ENCODE results near the gene EPB41L4A. TPM values are rescaled to one million over a fixed set of nuclear protein-coding genes. Genes with fewer than 3 reads are reported as not detected.

Gene EPB41L4A
- total and polyA plus RNA-seq, 8 donors, result 4.4 to 77.6 (median 12.1) TPM

DNA sequence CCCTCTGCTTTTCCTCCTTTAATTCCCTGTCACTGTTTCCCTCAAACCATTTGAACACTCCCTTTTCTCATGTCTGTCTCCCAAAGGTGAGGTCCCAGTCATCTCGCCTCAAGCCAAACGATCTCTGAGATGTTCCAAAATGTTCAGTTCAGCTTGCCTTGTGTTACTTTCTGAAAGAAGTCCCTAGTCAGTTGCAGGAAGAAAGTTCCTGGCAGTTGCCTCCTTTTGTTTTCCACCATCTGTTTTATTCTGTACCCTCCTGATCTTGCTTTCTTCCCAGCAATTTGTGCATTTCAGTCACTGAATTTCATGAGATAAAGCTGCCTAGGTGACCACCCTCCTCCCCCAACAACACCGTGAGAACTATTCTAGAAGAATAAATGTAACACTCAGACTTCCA, 277.5 kb downstream of the EPB41L4A start:
- H3K9me3 ChIP-seq, result no peaks in the 10 kb centered on the region
- H3K27me3 ChIP-seq, result no peaks in the 10 kb centered on the region
- H3K27ac ChIP-seq, result no peak overlapping the region
- no peaks in the 10 kb centered on the region for H3K36me3 ChIP-seq
- H3K4me1 ChIP-seq, result peaks cover 0 to 4% (median 1%) of the 10 kb centered on the region in 4 donors
- WGBS, 5 donors, result 87 to 97% (median 95%) methylated on average over 3 of the region's 3 CpGs
- TF ChIP-seq POLR2A (IDR thresholded peaks at IDR 0.05) (no peak), POLR2AphosphoS5 (IDR thresholded peaks at IDR 0.05) (no peak), CTCF (IDR thresholded peaks at IDR 0.05) (no peak), EP300 (IDR thresholded peaks at IDR 0.05) (no peak)
- intact Hi-C loops (cut with DNase I; ENCODE audit: low total_unique reads), result loop anchor here (10.0 kb wide), 1 partner anchor 977 kb away; no protein-coding TSS in a partner anchor
- no peak for DNase-seq
- no peak overlapping the region for H3K4me3 ChIP-seq

DNA sequence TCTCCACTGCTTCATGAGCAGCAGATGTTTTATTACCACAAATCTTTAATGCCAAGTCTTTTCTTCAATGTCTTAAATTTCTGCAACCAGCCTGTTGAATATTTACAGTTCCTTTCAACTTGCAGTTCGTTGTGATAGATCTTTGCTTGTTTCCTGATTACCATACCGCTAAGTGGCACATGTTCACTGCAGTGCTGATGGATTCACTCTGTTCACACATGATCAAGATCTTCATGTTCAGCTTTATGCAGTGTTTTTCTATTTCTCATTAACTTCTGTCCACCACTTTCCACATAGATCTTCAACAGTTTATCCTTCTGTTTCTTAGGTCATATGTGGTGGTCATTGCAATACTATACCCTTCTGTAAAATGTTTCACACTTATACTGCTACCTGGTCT, 280.6 kb downstream of the EPB41L4A start:
- intact Hi-C loops (cut with DNase I; ENCODE audit: low total_unique reads), result no loop called here
- H3K27ac ChIP-seq, result no peak overlapping the region
- no peaks in the 10 kb centered on the region for H3K4me1 ChIP-seq
- no peak overlapping the region for H3K4me3 ChIP-seq
- DNase-seq, result no peak
- 60 to 75% (median 63%) methylated on average over 2 of the region's 2 CpGs for WGBS, 5 donors
- TF ChIP-seq POLR2A (IDR thresholded peaks at IDR 0.05) (no peak), EP300 (IDR thresholded peaks at IDR 0.05) (no peak), CTCF (IDR thresholded peaks at IDR 0.05) (no peak), POLR2AphosphoS5 (IDR thresholded peaks at IDR 0.05) (no peak)
- no peaks in the 10 kb centered on the region for H3K27me3 ChIP-seq
- H3K36me3 ChIP-seq, result no peaks in the 10 kb centered on the region
- H3K9me3 ChIP-seq, result no peaks in the 10 kb centered on the region

GRCh38 chr5:112136773-112137172, 282.3 kb downstream of the EPB41L4A start:
- 44 to 70% (median 63%) methylated on average over 6 of the region's 6 CpGs for WGBS, 5 donors
- no peak overlapping the region for H3K4me3 ChIP-seq
- intact Hi-C loops (cut with DNase I; ENCODE audit: low total_unique reads), result no loop called here

GRCh38 chr5:112127861-112128260, 291.2 kb downstream of the EPB41L4A start:
- H3K4me3 ChIP-seq, result no peak overlapping the region
- no peaks in the 10 kb centered on the region for H3K36me3 ChIP-seq
- no peak overlapping the region for H3K27ac ChIP-seq
- H3K9me3 ChIP-seq, result no peaks in the 10 kb centered on the region
- no peak for DNase-seq
- intact Hi-C loops (cut with DNase I; ENCODE audit: low total_unique reads), result no loop called here
- H3K4me1 ChIP-seq, result no peaks in the 10 kb centered on the region
- TF ChIP-seq POLR2A (IDR thresholded peaks at IDR 0.05) (no peak), POLR2AphosphoS5 (IDR thresholded peaks at IDR 0.05) (no peak), EP300 (IDR thresholded peaks at IDR 0.05) (no peak), CTCF (IDR thresholded peaks at IDR 0.05) (no peak)
- no peaks in the 10 kb centered on the region for H3K27me3 ChIP-seq

More at GRCh38 chr5:112136773-112137172, 282.3 kb downstream of the EPB41L4A start:
- Histone ChIP-seq H3K4me1 (no peaks in the 10 kb centered on the region), H3K27ac (no peak overlapping the region), H3K36me3 (no peaks in the 10 kb centered on the region), H3K27me3 (no peaks in the 10 kb centered on the region), H3K9me3 (no peaks in the 10 kb centered on the region)
- peak in 1 of 2 donors; percentile 31 for DNase-seq
- TF ChIP-seq POLR2AphosphoS5 (IDR thresholded peaks at IDR 0.05) (no peak), POLR2A (IDR thresholded peaks at IDR 0.05) (no peak), EP300 (IDR thresholded peaks at IDR 0.05) (no peak), CTCF (IDR thresholded peaks at IDR 0.05) (no peak)

Data from stomach (tissue), 9 donors.